ENCODE results near the gene ARHGEF37.

The ARHGEF37 gene

GRCh38 chr5:149616727-149617285, 35.5 kb downstream of the ARHGEF37 start:
- TF ChIP-seq, protein P1, sequence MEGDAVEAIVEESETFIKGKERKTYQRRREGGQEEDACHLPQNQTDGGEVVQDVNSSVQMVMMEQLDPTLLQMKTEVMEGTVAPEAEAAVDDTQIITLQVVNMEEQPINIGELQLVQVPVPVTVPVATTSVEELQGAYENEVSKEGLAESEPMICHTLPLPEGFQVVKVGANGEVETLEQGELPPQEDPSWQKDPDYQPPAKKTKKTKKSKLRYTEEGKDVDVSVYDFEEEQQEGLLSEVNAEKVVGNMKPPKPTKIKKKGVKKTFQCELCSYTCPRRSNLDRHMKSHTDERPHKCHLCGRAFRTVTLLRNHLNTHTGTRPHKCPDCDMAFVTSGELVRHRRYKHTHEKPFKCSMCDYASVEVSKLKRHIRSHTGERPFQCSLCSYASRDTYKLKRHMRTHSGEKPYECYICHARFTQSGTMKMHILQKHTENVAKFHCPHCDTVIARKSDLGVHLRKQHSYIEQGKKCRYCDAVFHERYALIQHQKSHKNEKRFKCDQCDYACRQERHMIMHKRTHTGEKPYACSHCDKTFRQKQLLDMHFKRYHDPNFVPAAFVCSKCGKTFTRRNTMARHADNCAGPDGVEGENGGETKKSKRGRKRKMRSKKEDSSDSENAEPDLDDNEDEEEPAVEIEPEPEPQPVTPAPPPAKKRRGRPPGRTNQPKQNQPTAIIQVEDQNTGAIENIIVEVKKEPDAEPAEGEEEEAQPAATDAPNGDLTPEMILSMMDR (conservative IDR thresholded peaks at IDR 0.05; ENCODE audit: low read length) = no peak
- DNase-seq (ENCODE audit: low read depth) = no peak
- no peak overlapping the region for H3K4me3 ChIP-seq (ENCODE audit: low read length)

GRCh38 chr5:149617760-149618306, 36.5 kb downstream of the ARHGEF37 start:
- TF ChIP-seq, protein P1 (conservative IDR thresholded peaks at IDR 0.05; ENCODE audit: low read length) = no peak
- DNase-seq (ENCODE audit: low read depth) = no peak

DNA sequence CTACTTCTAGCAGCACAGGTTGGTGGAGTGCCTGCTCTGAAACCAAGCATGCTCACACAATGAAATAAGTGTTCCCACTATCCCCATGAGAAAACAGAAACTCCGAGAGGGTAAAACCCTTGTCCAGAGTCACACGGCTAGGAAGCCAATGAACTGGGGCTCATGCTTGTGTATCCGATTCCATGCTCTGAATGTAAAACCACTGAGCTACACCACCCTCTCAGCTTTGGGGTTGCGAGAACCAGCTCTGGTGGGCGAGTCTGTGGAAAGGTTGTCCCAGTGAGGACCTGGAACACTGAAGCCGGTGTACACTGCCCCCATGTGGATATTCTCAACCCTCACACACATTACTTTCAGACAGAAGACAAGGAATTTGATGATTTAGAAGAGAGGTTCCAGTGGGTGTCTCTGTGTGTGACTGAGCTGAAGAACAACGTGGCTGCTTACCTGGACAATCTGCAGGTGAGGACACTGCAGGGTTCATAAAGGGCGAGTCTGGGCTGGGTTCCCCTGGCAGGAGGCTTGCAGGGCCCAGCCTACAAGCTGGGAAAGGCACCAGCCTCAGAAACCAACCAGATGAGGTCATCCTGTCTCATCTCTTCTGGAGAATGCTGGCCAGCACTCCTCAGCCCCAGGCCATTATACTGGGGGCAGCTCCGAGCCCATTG, 37.4 kb downstream of the ARHGEF37 start:
- DNase-seq (ENCODE audit: low read depth) = peak; percentile 59
- no peak overlapping the region for H3K4me3 ChIP-seq (ENCODE audit: low read length)
- TF ChIP-seq, protein P1 (conservative IDR thresholded peaks at IDR 0.05; ENCODE audit: low read length) = peak; percentile 79

More at GRCh38 chr5:149617760-149618306, 36.5 kb downstream of the ARHGEF37 start:
- H3K4me3 ChIP-seq (ENCODE audit: low read length) = no peak overlapping the region

GRCh38 chr5:149621415-149622098, 40.3 kb downstream of the ARHGEF37 start:
- DNase-seq (ENCODE audit: low read depth) = no peak
- TF ChIP-seq, protein P1 (conservative IDR thresholded peaks at IDR 0.05; ENCODE audit: low read length) = no peak
- no peak overlapping the region for H3K4me3 ChIP-seq (ENCODE audit: low read length)

DNA sequence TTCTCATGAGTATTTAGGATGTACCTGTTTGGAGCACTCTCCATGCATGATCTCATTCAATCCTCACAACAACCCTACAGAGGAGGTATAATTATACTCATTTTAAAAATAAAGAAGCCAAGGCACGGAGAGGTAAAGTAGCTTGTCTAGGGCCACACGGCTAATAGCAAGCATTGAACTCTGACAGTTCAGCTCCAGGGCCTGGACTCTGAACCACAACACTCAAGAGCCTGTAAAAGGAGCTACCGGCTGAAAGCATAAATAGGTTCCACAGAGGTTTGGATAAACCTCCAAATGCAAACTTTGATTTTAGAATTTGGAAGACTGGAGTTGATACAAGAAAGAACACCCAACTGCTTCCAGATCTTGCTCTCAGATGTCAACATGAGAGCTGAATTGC, 41.2 kb downstream of the ARHGEF37 start:
- TF ChIP-seq, protein P1 (conservative IDR thresholded peaks at IDR 0.05; ENCODE audit: low read length) = no peak

GRCh38 chr5:149623473-149623872, 42.2 kb downstream of the ARHGEF37 start:
- TF ChIP-seq, protein P1 (conservative IDR thresholded peaks at IDR 0.05; ENCODE audit: low read length) = no peak

More for the DNA sequence above, 41.2 kb downstream of the ARHGEF37 start:
- DNase-seq (ENCODE audit: low read depth) = no peak
- no peak overlapping the region for H3K4me3 ChIP-seq (ENCODE audit: low read length)

More at GRCh38 chr5:149623473-149623872, 42.2 kb downstream of the ARHGEF37 start:
- no peak overlapping the region for H3K4me3 ChIP-seq (ENCODE audit: low read length)
- no peak for DNase-seq (ENCODE audit: low read depth)

Data from AG10803 (cell line).